GM21717 (cell line): ENCODE data around the gene SLC35F3.
"Not testable (repeated sequence)": the region's sequence is repeated elsewhere in the genome, so short reads cannot be mapped to it uniquely, and the experiment has no call there.

Experiments used
- ATAC-seq: cut with Tn5 transposase; IDR thresholded peaks from one replicate; pipeline ENCODE4 v1.9.1; 2021; ENCODE audit warnings: mild to moderate bottlenecking, moderate library complexity; ENCODE audit not compliant: unreplicated experiment

The SLC35F3 gene

DNA sequence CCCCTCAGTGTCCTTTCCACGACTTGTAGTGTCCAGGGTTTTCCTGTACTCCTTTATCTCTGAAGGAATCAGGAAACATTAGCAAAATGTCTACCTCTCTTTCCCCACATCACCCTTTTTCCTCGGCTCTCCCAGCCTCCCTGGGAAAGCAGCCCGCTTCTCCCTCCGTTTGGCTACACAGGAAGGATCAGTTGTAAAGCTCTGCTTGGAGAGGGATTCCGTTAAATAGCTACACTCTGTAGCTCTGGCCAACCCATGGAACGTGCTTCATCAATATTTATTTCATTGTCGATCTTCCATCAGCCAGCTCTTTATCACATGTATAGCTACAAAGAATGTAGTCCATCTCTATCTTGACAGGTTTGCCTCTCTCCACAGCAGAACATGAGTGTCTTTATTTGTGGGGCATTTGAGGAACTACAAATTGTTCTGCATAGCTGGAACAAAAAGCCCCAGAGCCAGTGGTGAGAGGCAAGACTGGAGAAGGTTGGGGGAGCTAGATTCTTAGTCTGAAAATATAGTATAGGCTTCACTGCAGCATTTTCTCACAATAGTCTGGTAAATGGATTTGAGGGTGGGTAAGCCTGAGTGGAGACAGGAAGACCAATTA lies 191.8 kb downstream of the SLC35F3 start:
- ATAC-seq: no peak

DNA sequence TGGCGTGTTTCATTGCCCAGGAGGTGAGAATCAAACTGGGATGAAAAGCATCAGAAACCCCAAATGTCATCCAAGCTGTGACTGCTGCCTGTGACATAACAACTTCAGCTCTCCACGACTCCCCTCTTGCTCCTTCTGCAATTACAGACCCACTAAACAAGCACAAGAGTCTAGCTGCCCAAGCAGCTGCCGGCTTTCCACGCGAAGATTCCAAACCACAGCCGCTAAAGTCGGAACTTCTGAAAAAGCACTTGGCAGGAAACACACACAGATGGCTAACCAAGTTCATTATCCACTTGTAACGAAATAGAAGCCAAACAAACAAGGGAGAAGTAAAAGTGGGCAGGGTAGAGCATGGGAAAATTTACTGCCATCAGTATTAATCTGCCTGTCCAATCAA lies 198.1 kb downstream of the SLC35F3 start:
- no peak for ATAC-seq

DNA sequence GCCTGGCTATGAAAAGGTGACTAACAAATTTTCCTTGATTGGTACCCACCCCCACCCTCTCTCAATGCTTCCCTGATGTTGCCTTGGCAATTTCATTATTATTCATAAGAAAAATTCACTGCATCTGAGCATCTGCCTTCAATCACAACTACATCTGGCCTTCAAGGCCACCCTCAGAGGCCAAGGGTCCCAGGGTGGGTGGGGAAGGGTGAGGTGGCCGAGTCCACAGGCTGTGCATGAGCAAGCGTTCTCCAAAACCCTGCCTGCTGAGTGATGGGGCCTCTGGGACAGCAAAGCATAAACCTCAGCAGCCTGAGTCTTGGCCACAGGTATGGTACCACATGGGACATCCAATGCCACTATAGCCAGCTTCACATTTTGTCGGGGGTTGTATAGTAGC lies 198.7 kb downstream of the SLC35F3 start:
- ATAC-seq: no peak

DNA sequence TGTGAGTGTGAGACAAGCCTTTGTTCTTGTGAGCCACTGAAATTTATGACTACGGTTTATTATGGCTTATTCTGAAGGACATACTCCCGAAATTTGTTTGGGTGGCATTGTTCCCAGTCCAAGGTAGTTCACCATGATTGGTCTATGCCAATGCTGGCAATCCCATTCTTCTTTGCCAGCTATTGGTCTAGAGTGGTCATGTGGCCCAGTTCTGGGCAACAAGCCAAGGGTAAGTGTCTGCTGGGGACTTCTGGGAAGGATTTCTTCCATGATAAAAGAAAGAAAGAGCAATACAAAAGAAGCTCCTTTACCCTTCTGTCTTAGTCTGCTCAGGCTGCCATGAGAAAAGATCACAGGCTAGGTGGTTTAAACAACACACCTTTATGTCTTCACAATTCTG lies 201.6 kb downstream of the SLC35F3 start:
- no peak for ATAC-seq

DNA sequence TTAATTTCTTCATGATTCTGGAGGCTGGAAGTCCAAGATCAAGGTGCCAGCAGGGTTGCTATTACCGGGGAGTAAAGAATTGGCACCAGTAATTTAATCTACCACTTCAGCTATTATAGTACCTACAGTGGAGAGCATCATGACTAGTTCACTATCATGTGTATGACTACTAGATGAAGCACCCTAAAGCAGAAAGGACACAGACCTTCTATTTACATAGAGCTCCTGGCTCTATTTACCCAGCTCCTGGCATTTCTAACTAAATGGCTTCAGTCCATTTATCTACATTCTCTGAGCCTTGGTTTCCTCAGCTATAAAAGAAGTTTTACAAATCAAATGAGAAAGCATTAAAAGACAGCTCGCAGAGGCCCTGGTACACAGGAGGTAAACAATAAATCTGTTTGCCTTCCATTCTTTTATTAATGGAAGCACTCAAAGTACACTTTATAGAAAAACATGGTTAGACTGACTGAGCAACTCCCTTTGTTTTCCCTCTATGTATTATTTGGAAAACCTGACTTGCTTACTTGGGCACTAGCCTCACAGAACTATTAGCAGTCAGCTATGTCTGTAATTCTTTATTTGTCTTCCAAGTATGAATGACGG lies 203.0 kb downstream of the SLC35F3 start:
- no peak for ATAC-seq

DNA sequence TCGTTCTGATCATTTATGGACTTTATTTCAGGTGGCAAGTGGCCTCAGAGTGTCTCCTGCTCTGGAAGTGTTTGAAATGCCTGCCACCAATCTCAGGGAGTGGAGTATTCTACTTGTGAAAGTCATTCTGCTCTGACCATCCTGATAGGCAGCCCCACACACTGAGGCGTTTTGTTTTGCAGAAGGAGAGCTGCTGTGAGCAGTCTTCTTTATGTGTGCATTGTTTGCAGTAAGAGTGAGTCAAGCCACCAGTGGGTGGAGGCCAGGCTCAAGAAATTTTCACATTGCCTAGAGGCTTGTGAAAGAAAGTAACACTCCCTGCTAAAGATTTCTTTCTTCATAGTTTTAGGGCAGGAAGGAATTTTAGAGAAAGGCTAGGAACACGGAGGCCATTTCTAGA lies 204.4 kb downstream of the SLC35F3 start:
- no peak for ATAC-seq

DNA sequence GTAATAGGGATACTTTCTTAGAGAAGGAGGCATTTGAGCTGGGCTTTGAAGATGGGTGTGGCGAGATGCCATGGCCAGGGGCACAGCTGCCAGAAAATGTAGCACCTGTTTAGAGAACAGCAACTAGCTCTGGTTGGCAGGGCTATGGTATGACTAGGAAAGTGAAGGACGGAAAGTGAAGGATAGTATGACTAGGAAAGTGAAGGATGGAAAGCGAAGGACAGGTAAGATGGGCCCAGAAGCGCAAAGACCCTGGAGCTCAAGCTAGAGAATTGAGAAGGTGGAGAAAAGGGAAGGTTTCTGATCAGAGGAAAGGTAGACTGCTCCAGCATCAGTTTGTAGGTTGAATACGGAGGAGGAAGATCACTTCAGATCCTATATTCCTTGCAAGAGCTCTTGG lies 205.4 kb downstream of the SLC35F3 start:
- ATAC-seq: no peak

DNA sequence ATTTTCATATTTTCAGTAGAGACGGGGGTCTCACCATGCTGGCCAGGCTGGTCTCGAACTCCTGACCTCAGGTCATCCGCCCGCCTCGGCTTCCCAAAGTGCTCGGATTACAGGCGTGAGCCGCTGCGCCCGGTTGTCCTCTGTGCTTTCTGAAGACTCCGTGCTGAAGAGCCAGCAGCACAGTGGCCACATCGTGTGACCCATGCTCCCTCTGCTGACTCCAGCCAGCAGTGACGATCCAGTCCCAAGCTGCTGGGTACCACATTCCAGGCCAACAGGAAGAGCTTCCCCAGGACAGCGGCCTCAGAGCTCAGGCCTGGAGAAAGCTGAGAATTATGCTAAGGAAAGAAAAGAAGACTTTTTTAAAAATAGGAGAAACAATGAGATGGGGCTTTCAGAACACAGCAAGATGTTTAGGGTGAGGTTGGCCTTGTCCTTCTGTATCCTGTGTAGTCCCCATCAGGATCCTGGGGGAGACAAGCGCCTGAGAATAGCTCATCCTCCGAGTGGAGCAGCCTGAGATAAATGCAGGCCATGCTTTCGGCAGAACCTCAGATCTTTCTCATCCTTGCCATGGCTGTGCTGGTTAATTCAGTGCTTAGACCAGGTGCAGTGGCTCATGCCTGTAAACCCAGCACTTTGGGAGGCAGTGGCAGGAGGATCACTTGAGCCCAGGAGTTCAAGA lies 207.1 kb downstream of the SLC35F3 start:
- no peak for ATAC-seq

DNA sequence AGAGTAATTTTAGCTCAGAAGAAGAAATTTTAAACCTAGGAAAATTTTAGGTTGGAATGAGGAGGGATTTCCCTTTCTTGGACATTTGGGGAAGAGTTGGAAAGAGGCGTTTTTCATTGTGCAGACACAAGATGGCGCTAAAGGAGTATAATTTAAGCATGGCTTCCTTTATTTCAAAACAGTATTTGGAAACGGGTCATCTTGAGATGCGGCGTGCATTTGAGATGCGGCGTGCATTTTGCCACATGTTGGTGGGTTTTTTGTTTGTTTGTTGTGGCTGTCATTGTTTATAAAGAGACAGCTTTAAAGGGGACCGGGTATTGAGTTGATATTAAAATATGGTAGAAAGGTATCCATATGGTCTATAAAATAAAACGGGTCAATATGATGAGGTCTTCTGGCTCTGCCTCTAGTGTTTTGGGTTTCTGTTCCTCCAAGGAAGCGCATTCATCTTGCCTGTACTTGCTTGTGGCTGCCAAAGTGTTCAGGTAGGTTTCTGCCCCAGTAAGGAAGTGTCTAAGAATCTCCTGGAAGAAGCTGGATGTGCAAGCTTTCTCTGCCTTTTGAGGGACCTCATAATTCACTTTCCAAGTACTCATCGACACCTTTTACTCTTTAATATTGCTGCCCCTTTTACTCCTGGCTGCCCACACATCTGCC lies 210.3 kb downstream of the SLC35F3 start:
- ATAC-seq: no peak

DNA sequence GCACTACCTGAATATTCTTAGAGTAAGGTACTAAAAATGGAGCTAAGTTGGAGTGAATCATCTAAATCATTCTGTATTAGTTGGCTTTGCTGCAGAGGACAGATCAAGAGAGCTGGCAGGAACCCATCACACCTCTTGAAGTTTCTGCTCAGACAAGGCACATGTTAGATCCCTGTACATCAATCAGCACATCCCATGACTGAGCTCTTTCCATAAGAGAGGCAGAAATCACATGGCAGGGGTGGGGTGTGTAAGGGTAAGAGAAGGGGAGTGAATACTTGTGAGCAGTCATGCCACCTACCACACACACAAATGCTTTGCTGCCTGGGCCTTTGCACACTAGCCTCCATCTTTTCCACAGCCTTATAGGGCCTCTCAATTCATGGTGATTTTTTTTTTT lies 214.4 kb downstream of the SLC35F3 start:
- ATAC-seq: no peak

DNA sequence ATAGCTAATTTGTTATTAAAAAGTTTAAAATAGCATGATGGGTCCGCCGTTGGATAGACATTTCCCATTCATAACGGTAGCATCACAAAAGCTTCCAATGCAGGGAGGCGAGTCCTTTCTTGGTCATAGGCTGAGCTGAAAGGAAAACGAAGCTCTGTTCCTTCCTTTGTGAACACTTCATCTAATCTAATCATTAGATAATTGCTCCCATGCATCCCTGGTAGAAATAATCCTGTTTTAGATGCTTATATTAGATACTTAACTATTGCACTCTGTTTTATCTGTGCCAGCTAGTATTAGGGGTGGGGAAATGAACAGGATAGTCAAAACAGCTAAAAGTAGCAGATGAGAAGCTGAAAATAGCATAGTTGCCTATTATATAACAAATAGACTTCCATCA lies 215.0 kb downstream of the SLC35F3 start:
- ATAC-seq: no peak

DNA sequence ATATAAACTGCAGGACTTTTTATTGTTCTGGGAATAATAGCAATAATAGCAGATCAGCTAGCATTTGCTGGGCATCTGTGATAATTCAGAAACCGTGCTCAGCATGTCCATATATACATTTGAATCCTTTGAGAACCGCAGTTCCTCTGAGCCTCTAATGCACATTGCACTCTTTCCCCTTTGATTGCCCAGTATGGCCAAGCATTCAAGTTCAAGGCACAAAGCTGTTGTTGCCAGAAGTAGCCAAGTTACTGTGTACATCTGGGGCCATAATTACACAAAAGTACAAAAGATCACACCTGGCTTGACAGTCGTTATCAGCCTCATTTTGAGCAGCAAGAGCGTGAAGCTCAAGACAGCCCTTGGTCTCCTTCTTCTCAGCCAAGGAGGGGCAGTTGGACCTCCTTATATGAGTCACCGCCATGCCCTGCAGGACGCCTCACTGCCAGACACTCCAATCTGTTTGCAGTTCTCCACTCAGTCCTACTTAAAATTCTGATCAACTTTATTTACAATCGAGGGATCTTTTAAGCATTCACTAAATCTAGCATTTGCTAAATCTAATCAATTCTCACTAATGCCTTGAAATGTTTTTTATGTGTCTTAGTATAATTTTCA lies 216.0 kb downstream of the SLC35F3 start:
- ATAC-seq: no peak

DNA sequence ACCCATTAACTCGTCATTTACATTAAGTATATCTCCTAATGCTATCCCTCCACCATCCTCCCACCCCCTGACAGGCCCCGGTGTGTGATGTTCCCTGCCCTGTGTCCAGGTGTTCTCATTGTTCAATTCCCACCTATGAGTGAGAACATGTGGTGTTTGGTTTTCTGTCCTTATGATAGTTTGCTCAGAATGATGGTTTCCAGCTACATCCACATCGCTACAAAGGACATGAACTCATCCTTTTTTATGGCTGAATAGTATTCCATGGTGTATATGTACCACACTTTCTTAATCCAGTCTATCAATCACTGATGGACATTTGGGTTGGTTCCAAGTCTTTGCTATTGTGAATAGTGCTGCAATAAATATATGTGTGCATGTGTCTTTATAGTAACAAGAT lies 217.2 kb downstream of the SLC35F3 start:
- not testable (repeated sequence) for ATAC-seq

DNA sequence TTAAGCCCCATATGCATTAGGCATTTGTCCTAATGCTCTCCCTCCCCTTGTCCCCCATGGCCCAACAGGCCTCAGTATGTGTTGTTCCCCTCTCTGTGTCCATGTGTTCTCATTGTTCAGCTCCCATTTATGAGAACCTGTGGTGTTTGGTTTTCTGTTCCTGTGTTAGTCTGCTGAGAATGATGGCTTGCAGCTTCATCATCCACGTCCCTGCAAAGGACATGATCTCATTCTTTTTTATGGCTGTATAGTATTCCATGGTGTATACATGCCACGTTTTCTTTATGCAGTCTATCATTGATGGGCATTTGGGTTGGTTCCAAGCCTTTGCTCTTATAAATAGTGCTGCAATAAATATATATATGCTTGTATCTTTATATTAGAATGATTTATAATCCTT lies 218.1 kb downstream of the SLC35F3 start:
- ATAC-seq: not testable (repeated sequence)

DNA sequence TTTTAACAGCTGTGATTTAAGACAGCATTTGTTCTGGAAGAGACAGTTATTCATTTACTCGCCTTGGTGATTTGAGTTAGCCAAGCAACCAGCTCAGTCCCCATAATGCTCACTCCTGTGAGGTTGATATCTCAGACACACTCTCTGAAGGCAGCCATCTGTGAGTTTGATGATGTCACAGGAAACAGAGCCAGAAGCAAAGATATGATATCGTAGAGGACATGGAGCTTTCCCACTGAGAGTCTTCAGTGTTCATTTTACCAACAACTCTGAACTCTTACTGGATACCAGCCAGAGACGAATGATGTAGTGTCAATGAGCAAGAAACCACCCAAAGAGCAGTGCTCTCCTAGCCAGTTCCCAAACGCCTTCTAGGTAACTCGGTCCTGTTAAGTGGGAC lies 219.4 kb downstream of the SLC35F3 start:
- no peak for ATAC-seq

DNA sequence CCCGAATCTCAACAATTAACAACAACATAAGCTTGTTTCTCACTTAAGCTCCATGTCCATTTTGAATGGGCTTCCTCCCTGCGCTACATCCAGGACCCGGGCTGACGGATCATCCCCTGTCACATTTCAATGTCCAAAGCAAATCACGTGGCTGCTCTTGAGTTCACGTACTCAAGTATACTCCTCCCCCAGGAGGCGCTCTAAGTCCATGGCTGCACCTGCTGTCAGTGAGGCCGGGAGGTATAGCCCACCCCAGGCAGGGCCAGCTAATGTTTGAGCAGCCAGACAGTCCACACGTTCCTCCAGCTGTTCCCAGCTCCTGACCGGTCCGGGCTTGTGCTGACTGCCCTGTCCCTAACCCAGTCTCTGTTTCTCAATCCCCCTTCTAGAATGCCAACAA lies 220.8 kb downstream of the SLC35F3 start:
- no peak for ATAC-seq

DNA sequence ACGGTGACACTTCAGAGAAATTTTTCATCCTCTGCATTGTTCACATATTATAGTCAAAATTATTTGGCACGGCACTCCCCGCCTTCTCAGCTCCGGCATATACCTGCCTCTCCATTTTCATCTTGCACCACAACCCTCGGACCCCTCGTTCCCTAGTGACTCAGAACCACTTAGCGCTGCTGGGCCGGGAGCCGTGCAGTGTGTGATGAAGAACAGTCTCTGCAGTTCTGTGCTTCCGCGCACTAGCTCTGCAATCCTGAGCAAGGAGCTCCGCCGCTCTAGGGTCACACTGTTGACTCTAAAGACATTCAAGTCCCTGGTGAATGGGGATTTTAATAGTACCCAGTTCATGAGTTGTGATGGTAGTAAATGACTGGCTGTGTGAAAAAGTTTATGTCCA lies 221.2 kb downstream of the SLC35F3 start:
- ATAC-seq: no peak

DNA sequence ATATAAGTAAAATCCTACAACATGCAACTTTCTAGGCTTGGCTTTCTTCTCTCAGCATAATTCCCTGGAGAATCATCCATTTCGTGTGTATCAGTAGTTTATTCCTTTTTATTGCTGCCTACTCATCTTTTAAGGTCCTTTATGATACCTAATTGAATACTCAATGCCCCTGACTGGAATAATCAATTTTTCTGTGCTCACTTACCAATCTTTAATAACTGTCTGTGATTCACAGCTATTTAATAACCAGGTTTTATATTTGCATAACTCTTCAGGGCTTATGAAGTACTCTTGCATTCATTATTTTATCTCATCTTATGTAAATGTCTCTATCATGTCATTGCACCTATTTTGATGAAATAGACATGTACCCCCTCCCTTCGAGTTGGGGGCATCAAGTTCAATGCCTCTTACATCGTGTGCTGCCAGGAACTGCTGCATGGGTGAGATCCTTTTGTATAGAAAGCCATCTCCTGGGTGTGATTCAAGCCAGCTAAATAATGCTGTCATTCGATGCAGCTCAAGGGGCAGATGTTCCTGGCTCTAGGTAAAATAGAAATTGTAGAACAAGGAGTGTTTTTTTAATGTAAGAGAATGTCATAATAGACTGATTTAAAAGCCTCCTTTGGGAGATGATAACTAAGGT lies 222.7 kb downstream of the SLC35F3 start:
- no peak for ATAC-seq

DNA sequence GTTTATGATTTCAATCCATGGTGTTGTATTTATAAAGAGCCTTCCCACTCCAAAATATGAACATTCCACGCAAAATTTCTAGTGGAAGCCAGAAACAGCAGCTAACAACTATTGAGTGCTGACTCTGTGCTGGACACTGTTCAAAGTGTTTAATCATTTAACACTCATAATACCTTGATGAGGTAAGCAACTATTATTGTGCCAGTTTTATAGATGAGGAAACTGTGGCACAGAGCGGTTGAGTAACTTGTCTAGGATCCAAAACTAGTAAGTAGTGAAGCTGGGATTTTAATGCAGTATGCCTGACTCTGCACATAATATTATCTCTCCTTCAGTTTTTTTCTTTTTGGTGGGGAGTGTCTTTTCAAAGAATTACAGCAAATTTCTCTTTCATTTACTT lies 228.3 kb downstream of the SLC35F3 start:
- no peak for ATAC-seq

DNA sequence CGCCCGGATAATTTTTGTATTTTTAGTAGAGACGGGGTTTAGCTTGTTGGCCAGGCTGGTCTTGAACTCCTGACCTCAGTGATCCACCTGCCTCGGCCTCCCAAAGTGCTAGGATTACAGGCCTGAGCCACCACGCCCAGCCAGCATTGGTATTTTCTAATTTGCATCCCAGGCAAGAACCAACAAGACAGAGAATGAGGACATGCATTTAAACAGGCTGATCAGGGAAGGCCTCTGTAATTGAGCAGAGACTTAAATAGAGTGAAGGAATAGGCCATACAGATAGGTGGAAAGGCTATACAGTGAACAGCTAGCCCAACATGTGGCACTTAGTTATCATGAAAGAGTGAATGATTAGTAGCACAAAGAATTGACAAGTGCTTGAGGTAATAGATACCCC lies 230.4 kb downstream of the SLC35F3 start:
- no peak for ATAC-seq

DNA sequence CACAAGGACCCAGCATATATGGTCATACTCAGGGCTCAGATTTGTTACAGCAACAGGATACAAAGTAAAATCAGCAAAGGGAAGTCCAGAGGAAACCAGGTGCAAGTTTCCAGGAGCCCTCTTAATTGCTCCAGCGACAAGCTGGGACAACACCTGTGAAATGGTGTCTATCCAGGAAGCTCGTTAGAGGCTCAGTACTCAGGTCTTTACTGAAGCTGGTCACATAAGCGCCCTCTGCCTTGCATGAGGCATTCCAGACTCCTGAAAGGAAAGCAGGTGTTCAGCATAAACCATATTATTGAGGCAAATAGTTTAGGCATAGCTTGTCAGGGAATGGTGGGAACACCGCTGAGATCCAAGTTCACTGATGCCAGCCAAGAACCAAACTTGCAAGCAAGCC lies 231.0 kb downstream of the SLC35F3 start:
- ATAC-seq: no peak
